ENCODE results near the gene SLC2A13. TPM values are rescaled to one million over a fixed set of nuclear protein-coding genes. Genes with fewer than 3 reads are reported as not detected.

SLC2A13 gene
- total and polyA plus RNA-seq, 10 of the 15 experiments (the other 5 are each of a cell fraction or from before 2014, with no cell fraction given), result 0.05 to 3.7 (median 0.25) TPM

DNA sequence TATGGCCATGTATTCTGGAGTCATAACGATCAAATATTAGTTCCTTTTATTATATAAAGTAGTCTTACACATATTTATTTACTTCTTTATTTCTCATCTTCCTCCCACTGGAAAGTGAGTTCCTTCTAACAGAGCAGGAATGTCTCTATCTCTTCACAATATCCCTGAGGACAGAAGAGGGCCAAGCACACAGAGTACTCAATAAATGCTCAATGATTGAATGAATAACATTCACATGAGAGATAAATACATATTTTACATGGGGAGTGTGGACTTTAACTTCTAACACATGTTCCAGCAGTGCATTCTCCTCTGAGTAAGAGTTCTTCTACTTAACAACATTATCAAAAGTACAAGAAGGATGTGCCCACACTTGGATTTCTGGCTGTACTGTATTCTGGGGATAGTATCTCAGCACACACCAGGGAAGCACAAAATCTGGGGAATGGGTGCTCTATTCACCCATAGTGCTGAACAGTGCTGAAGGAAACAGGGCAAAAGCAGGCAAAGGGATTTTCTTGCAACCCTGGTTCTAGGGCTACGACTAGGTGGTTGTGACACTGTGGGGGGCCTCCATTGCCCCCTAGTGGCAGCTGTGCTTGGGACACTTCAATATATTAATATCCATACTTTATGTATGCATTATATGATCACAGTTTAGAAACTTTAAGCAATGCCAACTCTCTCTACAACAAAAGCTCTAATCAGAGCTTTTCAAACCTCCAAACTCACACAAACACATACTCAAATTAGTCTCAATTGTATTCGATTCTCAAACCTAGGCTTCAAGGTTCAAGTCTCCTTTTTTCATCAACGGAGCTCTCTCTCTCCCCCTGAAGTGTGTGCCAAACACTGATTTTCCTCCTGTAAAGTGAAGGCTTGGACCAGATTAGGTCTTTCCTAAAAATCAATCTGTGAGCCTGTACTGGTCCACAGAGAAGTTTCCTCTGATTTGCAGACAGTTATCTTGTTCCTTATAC lies 115.5 kb downstream of the SLC2A13 start:
- FAIRE-seq (peak; percentile 81), ATAC-seq (peak; percentile 98), DNase-seq (ENCODE audit: low read depth, low spot score) (peak; percentile 9)
- POLR2A ChIA-PET, result no interaction called here
- H4K20me1 ChIP-seq (ENCODE audit: control insufficient read depth, insufficient read depth), result no peaks in the 10 kb centered on the region
- H3K9me3 ChIP-seq (replicated peaks; ENCODE audit: control insufficient read depth, insufficient read depth, low read length), result no peaks in the 10 kb centered on the region
- in situ Hi-C loops (cut with MboI) (no loop called here), intact Hi-C loops (cut with micrococcal nuclease; ENCODE audit: unreplicated experiment) (loop anchor here (1.0 to 5.0 kb wide), 2 partner anchors 225 to 403 kb away; no protein-coding TSS in a partner anchor)
- no peak overlapping the region for H3K4me3 ChIP-seq
- no TSS peak for BruUV-seq (replicated peaks)
- no peaks in the 10 kb centered on the region for H3K27me3 ChIP-seq (replicated peaks in 1 of 2; ENCODE audit: control insufficient read depth in 2 of 2, insufficient read depth in 2 of 2, low read length in 1 of 2)
- no peak overlapping the region for H3K27ac ChIP-seq (ENCODE audit: control insufficient read depth, insufficient read depth)
- RAD21 ChIA-PET (ENCODE audit: unreplicated experiment), result interaction anchor here (0.7 to 3.8 kb wide), 8 partner anchors 16 to 228 kb away, joined by 3 to 13 read pairs (median 3); partner anchors contain the start of gene SLC2A13
- SMC1A ChIA-PET (ENCODE audit: uncharacterized antibody, unreplicated experiment), result interaction anchor here (0.7 to 3.6 kb wide), 17 partner anchors 9 to 403 kb away, joined by 3 to 11 read pairs (median 3); partner anchors contain the start of gene SLC2A13
- H3K4me2 ChIP-seq (ENCODE audit: control insufficient read depth, insufficient read depth), result no peak overlapping the region
- no peaks in the 10 kb centered on the region for H3K4me1 ChIP-seq (ENCODE audit: control insufficient read depth, insufficient read depth, low read length)
- H3K9ac ChIP-seq (ENCODE audit: control insufficient read depth, insufficient read depth, low read length), result no peak overlapping the region
- TF ChIP-seq, protein P1, sequence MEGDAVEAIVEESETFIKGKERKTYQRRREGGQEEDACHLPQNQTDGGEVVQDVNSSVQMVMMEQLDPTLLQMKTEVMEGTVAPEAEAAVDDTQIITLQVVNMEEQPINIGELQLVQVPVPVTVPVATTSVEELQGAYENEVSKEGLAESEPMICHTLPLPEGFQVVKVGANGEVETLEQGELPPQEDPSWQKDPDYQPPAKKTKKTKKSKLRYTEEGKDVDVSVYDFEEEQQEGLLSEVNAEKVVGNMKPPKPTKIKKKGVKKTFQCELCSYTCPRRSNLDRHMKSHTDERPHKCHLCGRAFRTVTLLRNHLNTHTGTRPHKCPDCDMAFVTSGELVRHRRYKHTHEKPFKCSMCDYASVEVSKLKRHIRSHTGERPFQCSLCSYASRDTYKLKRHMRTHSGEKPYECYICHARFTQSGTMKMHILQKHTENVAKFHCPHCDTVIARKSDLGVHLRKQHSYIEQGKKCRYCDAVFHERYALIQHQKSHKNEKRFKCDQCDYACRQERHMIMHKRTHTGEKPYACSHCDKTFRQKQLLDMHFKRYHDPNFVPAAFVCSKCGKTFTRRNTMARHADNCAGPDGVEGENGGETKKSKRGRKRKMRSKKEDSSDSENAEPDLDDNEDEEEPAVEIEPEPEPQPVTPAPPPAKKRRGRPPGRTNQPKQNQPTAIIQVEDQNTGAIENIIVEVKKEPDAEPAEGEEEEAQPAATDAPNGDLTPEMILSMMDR (IDR thresholded peaks at IDR 0.05 in 2 of 3, conservative IDR thresholded peaks at IDR 0.05 in 1 of 3; ENCODE audit: control insufficient read depth in 2 of 3, extremely low read depth in 1 of 3, insufficient read depth in 1 of 3, low read depth in 3 of 3, low read length in 3 of 3), result peak; percentile 78 to 86 (median 82)
- TF ChIP-seq SMC3 (IDR thresholded peaks at IDR 0.05; ENCODE audit: borderline replicate concordance, low read length), result peak; percentile 81
- TF ChIP-seq, protein P2, sequence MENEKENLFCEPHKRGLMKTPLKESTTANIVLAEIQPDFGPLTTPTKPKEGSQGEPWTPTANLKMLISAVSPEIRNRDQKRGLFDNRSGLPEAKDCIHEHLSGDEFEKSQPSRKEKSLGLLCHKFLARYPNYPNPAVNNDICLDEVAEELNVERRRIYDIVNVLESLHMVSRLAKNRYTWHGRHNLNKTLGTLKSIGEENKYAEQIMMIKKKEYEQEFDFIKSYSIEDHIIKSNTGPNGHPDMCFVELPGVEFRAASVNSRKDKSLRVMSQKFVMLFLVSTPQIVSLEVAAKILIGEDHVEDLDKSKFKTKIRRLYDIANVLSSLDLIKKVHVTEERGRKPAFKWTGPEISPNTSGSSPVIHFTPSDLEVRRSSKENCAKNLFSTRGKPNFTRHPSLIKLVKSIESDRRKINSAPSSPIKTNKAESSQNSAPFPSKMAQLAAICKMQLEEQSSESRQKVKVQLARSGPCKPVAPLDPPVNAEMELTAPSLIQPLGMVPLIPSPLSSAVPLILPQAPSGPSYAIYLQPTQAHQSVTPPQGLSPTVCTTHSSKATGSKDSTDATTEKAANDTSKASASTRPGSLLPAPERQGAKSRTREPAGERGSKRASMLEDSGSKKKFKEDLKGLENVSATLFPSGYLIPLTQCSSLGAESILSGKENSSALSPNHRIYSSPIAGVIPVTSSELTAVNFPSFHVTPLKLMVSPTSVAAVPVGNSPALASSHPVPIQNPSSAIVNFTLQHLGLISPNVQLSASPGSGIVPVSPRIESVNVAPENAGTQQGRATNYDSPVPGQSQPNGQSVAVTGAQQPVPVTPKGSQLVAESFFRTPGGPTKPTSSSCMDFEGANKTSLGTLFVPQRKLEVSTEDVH (IDR thresholded peaks at IDR 0.05; ENCODE audit: low read depth, partially characterized antibody), result no peak
- TF ChIP-seq, protein P3, sequence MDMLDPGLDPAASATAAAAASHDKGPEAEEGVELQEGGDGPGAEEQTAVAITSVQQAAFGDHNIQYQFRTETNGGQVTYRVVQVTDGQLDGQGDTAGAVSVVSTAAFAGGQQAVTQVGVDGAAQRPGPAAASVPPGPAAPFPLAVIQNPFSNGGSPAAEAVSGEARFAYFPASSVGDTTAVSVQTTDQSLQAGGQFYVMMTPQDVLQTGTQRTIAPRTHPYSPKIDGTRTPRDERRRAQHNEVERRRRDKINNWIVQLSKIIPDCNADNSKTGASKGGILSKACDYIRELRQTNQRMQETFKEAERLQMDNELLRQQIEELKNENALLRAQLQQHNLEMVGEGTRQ (IDR thresholded peaks at IDR 0.05; ENCODE audit: borderline replicate concordance, low read depth, low read length), result no peak
- TF ChIP-seq CHD2 (IDR thresholded peaks at IDR 0.05; ENCODE audit: borderline replicate concordance, low read depth, low read length), result no peak
- no peak for TF ChIP-seq HCFC1 (IDR thresholded peaks at IDR 0.05; ENCODE audit: low read length)
- peak; percentile 68 for TF ChIP-seq RAD21 (IDR thresholded peaks at IDR 0.05; ENCODE audit: insufficient read depth, low read depth, low read length)
- no peak for TF ChIP-seq MXI1 (IDR thresholded peaks at IDR 0.05; ENCODE audit: low read depth, low read length)
- no peak for TF ChIP-seq RAD51 (IDR thresholded peaks at IDR 0.05)
- TF ChIP-seq, protein P4, sequence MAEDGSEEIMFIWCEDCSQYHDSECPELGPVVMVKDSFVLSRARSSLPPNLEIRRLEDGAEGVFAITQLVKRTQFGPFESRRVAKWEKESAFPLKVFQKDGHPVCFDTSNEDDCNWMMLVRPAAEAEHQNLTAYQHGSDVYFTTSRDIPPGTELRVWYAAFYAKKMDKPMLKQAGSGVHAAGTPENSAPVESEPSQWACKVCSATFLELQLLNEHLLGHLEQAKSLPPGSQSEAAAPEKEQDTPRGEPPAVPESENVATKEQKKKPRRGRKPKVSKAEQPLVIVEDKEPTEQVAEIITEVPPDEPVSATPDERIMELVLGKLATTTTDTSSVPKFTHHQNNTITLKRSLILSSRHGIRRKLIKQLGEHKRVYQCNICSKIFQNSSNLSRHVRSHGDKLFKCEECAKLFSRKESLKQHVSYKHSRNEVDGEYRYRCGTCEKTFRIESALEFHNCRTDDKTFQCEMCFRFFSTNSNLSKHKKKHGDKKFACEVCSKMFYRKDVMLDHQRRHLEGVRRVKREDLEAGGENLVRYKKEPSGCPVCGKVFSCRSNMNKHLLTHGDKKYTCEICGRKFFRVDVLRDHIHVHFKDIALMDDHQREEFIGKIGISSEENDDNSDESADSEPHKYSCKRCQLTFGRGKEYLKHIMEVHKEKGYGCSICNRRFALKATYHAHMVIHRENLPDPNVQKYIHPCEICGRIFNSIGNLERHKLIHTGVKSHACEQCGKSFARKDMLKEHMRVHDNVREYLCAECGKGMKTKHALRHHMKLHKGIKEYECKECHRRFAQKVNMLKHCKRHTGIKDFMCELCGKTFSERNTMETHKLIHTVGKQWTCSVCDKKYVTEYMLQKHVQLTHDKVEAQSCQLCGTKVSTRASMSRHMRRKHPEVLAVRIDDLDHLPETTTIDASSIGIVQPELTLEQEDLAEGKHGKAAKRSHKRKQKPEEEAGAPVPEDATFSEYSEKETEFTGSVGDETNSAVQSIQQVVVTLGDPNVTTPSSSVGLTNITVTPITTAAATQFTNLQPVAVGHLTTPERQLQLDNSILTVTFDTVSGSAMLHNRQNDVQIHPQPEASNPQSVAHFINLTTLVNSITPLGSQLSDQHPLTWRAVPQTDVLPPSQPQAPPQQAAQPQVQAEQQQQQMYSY (CRISPR knock-in tag; IDR thresholded peaks at IDR 0.05), result no peak
- WGBS (ENCODE audit: insufficient coverage, insufficient replicate concordance, low lambda C conversion rate, missing lambda C conversion rate), result 26% methylated on average over 4 of the region's 4 CpGs
- H3K79me2 ChIP-seq (ENCODE audit: control insufficient read depth, insufficient read depth, low read length), result no peaks in the 10 kb centered on the region
- H3K36me3 ChIP-seq (ENCODE audit: control insufficient read depth in 2 of 2, insufficient read depth in 2 of 2, low read length in 1 of 2), result no peaks in the 10 kb centered on the region
- H2AFZ ChIP-seq (ENCODE audit: control insufficient read depth, low read depth, low read length), result no peak overlapping the region
- CTCF ChIA-PET, result interaction anchor here (0.6 to 3.8 kb wide), 28 partner anchors 11 to 733 kb away, joined by 3 to 26 read pairs (median 4); no protein-coding TSS in a partner anchor

All from GM12878 (cell line).